ENCODE results near the gene FOXJ3.

Gene FOXJ3

DNA sequence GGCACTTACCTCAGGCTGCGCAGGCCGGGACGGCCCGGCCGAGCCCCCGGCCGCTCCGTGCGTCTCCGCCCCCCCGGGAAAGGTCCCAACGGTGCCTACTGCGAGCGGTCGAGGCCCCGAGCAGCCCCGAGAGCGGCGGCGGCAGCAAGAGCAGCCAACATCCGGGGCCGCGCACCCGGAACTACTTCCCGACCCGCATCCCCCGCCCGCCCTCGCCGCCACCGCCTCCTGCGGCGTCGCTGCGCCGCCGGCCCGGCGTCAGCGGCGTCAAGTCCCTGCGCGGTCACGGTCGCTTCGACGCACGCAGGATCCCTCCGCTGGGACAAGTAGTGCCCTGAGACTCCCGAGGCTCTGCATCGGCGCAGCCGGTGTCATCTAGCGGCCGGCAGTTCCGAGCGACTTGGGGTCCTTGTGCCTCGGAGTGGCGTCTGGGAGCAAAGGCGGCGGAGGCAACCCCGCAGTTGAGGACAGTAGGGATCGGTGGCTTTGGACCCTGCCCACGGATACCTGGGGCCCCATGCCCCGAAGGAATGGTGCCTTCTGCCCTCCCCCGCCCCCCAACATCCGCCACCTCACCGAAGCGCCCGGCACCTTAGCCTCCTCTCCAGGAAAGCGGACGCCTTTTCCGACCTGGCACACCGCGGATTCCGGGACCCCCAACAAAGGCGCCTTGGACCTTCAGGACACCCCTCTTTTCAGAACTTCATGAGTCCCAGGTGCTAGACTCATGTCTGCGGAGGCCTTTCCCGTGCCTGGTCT is at the start of gene FOXJ3:
Gene FOXJ3, minus strand, starts transcription at position 186 of the 759 bp plus-strand sequence. CDS start 24,142 bp downstream, outside the sequence.
- no peak for TF ChIP-seq Cebpa-rat (IDR thresholded peaks at IDR 0.05)
- peak within 1 kb of the TSS; percentile 91 for H3K9ac ChIP-seq
- no peaks in the 10 kb centered on the region; the same call in 1 of the 2 replicates for H3K9me3 ChIP-seq
- no peaks in the 10 kb centered on the region for H3K27me3 ChIP-seq
- peak within 1 kb of the TSS; percentile 96 for H3K4me3 ChIP-seq
- peak within 1 kb of the TSS; percentile 88 for H3K4me2 ChIP-seq
- peaks cover 6% of the 10 kb centered on the region for H3K36me3 ChIP-seq
- H3K27ac ChIP-seq, result peak within 1 kb of the TSS; percentile 91
- H3K4me1 ChIP-seq, result peaks cover 30% of the 10 kb centered on the region
- peaks cover 46% of the 10 kb centered on the region for H4K20me1 ChIP-seq

DNA sequence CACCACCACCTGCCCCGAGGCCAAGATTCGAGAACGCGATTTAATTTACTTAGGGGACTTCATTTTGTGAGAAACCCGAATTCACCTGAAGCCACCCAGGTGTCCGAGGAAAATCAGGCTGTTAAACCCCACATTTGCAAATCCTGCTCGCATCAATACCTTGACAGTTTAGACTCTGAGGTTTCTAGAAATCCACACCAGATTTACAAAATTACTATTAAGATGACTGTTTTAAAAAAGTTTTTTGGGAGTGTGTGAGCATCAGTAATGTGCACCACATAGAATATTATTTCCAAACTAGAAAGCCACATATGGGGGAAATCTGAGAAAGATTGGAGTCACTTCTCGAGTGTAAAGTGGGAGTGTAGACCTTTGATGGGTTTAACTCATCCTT is 46.2 kb upstream of the FOXJ3 start:
- H4K20me1 ChIP-seq, result no peaks in the 10 kb centered on the region
- H3K9ac ChIP-seq, result peak overlapping the region; percentile 66; the same call in 1 of the 2 replicates

DNA sequence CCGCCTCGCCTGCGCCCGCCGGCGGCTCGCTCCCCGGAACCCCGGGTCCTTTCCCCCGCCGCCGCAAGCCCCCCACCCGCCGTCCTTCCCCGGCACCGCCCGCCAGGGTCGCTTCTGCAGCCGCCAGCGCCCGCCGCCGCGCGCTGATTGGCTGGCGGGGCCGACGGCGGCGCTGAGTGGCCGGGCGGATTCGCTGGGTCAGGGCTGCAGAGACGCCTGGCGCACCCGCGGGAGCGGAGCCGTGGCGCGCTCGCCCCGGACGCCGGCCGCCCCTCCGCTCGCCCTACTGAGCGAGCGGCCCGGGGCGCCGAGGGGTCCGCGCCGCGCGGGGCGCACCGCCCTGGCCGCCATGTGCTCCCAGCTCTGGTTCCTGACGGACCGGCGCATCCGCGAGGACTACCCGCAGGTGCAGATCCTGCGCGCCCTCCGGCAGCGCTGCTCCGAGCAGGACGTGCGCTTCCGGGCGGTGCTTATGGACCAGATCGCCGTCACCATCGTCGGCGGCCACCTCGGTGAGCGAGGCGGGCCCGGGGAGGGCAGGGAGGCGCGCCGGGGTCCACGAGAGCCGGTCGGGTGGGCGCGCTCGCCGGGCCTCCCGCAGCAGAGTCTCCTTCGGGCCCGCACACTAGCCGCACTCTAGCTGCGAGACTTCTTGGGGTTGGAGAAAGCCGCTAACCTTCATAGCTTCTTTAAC is 45.7 kb upstream of the FOXJ3 start, which contains the start of gene RIMKLA:
Gene RIMKLA, plus strand, starts transcription at position 207 of the 694 bp plus-strand sequence. Its CDS starts 143 bp downstream, at position 350.
- peak within 1 kb of the TSS; percentile 66 for H3K9ac ChIP-seq
- no peaks in the 10 kb centered on the region for H3K9me3 ChIP-seq
- TF ChIP-seq Cebpa-rat (IDR thresholded peaks at IDR 0.05), result no peak

More for the DNA sequence above, 46.2 kb upstream of the FOXJ3 start:
- Histone ChIP-seq H3K4me2 (peak overlapping the region; percentile 94), H3K4me3 (peak overlapping the region; percentile 85), H3K4me1 (peaks cover 12% of the 10 kb centered on the region), H3K27me3 (peaks cover 18% of the 10 kb centered on the region), H3K36me3 (no peaks in the 10 kb centered on the region), H3K9me3 (no peaks in the 10 kb centered on the region), H3K27ac (no peak overlapping the region)
- no peak for TF ChIP-seq Cebpa-rat (IDR thresholded peaks at IDR 0.05)

DNA sequence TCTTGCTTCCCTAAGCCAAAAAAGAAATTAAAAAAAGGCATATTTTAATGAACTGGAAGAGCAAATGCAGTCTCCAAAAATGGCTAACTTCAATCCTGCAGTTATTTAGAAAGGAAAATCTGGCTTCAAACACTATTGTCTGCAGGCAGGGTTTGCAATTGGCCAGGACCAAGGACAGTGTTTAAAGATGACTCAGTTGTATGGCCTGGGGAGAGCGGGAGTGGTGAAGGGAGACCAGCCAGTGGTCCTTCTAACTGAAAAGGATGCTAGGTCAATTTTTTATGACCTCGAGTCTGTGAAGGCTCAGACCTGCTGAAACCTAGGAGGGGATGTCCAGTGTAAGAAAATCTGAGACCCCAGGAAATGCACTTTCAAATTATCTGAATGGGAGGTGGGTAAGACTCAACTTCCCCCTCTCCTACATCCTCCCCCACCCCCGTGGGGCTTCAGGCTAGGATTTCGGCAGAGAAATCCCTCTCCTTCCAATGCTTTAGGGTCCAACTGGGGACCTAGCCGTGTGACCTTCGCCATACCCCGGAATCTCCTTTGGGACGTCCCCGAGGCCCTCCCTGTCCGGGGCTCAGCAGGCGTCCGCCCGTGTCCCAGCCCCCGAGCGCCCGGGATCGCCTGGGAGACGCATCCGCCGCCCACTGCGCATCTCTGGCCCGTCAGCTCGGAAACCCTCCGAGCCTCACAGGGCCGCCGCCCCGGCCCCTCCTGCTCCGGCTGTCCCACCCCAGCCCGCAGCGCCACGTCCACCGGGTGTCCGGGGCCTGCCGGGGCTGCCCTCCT is 45.0 kb upstream of the FOXJ3 start:
- H3K9ac ChIP-seq, result peak overlapping the region; percentile 66
- no peaks in the 10 kb centered on the region for H4K20me1 ChIP-seq
- no peak overlapping the region for H3K27ac ChIP-seq
- peak overlapping the region; percentile 85 for H3K4me3 ChIP-seq
- H3K4me1 ChIP-seq, result peaks cover 12% of the 10 kb centered on the region
- H3K36me3 ChIP-seq, result no peaks in the 10 kb centered on the region
- peak overlapping the region; percentile 94 for H3K4me2 ChIP-seq
- no peaks in the 10 kb centered on the region for H3K9me3 ChIP-seq
- peaks cover 18% of the 10 kb centered on the region for H3K27me3 ChIP-seq
- TF ChIP-seq Cebpa-rat (IDR thresholded peaks at IDR 0.05), result no peak

More for the DNA sequence above, 45.7 kb upstream of the FOXJ3 start, which contains the start of gene RIMKLA:
- no peaks in the 10 kb centered on the region for H3K36me3 ChIP-seq
- H4K20me1 ChIP-seq, result no peaks in the 10 kb centered on the region
- H3K27ac ChIP-seq, result no peak within 1 kb of the TSS
- H3K27me3 ChIP-seq, result peaks cover 18% of the 10 kb centered on the region
- peaks cover 12% of the 10 kb centered on the region for H3K4me1 ChIP-seq
- H3K4me2 ChIP-seq, result peak within 1 kb of the TSS; percentile 94
- peak within 1 kb of the TSS; percentile 85 for H3K4me3 ChIP-seq

DNA sequence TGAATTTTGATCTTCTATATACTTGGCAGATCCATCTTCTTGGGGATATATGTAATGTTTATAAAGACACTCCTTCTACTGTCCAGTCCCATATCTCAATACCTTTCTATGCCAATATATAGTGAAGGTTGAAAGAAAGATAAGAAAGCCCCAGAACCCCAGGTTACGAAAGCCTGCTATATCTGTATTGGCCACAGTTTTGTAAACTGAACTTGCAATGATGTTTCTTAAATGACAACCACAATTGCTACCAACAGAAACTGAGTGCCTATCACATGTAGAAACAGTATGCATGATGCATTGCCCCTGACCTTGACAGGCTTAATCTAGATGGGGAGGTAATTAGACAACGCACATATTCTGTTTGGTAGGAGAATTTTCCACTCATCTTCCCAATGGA is 37.8 kb upstream of the FOXJ3 start:
- Histone ChIP-seq H3K9ac (no peak overlapping the region), H3K4me1 (no peaks in the 10 kb centered on the region), H4K20me1 (no peaks in the 10 kb centered on the region), H3K9me3 (no peaks in the 10 kb centered on the region), H3K27ac (no peak overlapping the region), H3K4me2 (no peak overlapping the region), H3K4me3 (no peak overlapping the region), H3K27me3 (no peaks in the 10 kb centered on the region), H3K36me3 (no peaks in the 10 kb centered on the region)
- no peak for TF ChIP-seq Cebpa-rat (IDR thresholded peaks at IDR 0.05)

DNA sequence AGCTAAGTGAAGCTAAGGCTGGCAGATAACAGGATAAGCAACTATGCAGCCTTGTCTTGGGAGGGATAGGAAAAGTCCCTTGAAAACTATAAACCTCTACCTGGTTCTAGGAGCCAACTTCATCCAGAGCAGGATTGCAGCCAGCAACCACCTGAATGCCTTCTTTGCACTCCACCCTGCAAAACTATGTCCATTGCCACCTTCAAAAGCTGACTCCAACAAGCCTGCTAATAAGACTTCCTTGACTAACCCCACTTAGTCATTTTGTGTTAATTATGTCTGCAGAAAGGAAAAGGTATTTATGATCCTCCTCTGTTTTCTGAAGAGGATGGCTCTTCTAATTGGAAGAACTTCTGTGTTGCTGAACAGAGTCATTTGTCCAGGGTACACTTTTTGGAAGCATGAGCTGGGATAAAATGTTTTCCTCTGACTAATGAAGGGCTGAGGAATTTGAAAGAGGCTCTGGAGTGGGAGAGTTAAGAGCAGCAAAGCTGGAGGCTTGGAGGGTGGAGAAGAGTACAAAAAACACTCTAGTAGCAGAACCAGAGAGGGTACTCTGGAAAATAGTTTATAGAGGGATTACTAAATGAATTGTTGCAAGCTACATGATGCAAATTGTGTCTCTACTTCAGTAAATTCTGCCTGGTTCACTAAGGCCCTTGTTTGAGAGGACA is 36.0 kb upstream of the FOXJ3 start:
- no peak overlapping the region for H3K9ac ChIP-seq
- no peaks in the 10 kb centered on the region for H3K9me3 ChIP-seq
- no peaks in the 10 kb centered on the region for H3K27me3 ChIP-seq
- H3K27ac ChIP-seq, result no peak overlapping the region
- no peaks in the 10 kb centered on the region for H3K36me3 ChIP-seq
- no peak overlapping the region for H3K4me3 ChIP-seq
- H4K20me1 ChIP-seq, result no peaks in the 10 kb centered on the region
- no peak for TF ChIP-seq Cebpa-rat (IDR thresholded peaks at IDR 0.05)
- H3K4me1 ChIP-seq, result no peaks in the 10 kb centered on the region
- no peak overlapping the region for H3K4me2 ChIP-seq

DNA sequence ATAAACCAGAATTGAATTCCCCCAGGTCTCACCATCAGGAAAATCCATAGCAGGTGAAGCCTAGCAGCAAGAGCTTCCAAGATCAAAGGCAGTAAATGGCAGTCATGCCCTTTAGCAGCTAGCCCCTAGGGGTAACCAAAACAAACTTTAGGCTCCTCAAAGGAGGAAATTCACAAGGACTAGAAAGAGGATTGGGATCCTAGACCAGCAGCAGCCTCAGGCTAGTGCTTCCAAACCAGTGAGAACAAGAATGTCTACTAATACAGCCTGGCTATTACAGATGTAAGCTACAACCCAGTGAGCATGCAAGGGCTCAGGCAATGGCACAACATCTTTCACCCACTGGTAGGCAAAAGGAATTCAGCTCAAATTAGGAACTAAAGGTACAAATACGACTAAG is 34.4 kb upstream of the FOXJ3 start:
- Histone ChIP-seq H3K9me3 (no peaks in the 10 kb centered on the region), H3K27me3 (no peaks in the 10 kb centered on the region), H4K20me1 (no peaks in the 10 kb centered on the region), H3K27ac (no peak overlapping the region), H3K4me1 (no peaks in the 10 kb centered on the region), H3K4me2 (no peak overlapping the region), H3K4me3 (no peak overlapping the region), H3K36me3 (no peaks in the 10 kb centered on the region), H3K9ac (no peak overlapping the region)
- TF ChIP-seq Cebpa-rat (IDR thresholded peaks at IDR 0.05), result no peak

DNA sequence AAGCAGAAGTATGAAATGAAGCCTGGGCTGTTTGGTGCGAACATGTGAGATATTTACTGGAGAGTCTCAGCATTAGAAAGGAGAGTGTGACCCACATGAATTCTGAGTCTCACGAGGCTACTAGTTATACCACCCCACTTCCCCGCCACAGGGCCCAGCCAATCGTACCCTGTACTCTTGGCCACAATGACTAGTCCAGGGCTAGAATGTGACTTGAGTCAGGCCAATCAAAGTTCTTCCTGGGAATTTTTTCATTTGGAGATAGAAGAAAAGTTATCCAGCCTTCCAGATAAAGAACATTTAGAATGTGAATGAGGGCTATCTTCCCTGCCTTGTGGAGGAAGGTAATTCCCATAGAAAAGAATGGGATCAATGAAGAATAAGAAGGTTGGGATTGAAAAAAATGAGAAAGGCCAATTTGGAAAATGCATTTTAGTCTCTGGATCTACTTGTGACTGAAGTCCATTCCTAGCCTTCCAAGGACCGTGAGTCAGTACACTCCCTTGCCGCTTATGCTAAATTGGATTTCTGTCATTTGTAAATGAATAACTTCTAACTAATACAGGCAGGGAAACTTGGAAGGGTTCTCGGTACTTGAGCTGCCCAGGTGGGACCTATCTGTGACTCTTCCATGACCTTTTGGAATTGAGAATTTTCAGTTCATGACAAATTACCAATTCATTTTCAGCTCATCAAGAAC is 33.2 kb upstream of the FOXJ3 start:
- H3K9ac ChIP-seq, result no peak overlapping the region
- no peaks in the 10 kb centered on the region for H3K27me3 ChIP-seq
- H4K20me1 ChIP-seq, result no peaks in the 10 kb centered on the region
- no peak for TF ChIP-seq Cebpa-rat (IDR thresholded peaks at IDR 0.05)
- no peak overlapping the region for H3K4me3 ChIP-seq
- H3K36me3 ChIP-seq, result no peaks in the 10 kb centered on the region
- no peak overlapping the region for H3K4me2 ChIP-seq
- no peak overlapping the region for H3K27ac ChIP-seq
- H3K9me3 ChIP-seq, result no peaks in the 10 kb centered on the region
- H3K4me1 ChIP-seq, result no peaks in the 10 kb centered on the region

Measured in BLaER1 (cell line).